Esophagus squamous epithelium (tissue), 5 donors: ENCODE data around the gene SLC25A44. TPM values are rescaled to one million over a fixed set of nuclear protein-coding genes. Genes with fewer than 3 reads are reported as not detected.

Experiments used
- DNase-seq: peaks from one replicate; lab custom pipeline; 2025; lab: John Stamatoyannopoulos, UW
- H3K27ac ChIP-seq, 4 donors: fragments of 200-600 bp; sonication (generic); one replicate each; pipeline ENCODE4 v1.5.1; 2016 to 2019; ENCODE audit warnings: mild to moderate bottlenecking in 1 of 4
- H3K27me3 ChIP-seq, 4 donors: fragments of 200-600 bp; sonication (generic); 1 replicate in 3 of 4; 2 replicates in 1 of 4; pipeline versions ENCODE4 v1.5.1 to v1.6.0; 2017 to 2021; ENCODE audit warnings: antibody characterized with exemption in 1 of 4
- H3K36me3 ChIP-seq, 3 donors: fragments of 200-600 bp; sonication (generic); one replicate each; pipeline ENCODE4 v1.5.1; 2016 to 2019
- H3K4me1 ChIP-seq, 3 donors: fragments of 200-600 bp; sonication (generic); one replicate each; pipeline ENCODE4 v1.5.1; 2017 to 2019
- H3K4me3 ChIP-seq, 4 donors: fragments of 200-600 bp; sonication (generic); 1 replicate in 3 of 4; 2 replicates in 1 of 4; pipeline ENCODE4 v1.5.1; 2016 to 2019; ENCODE audit warnings: mild to moderate bottlenecking in 2 of 4, moderate library complexity in 1 of 4
- H3K9me3 ChIP-seq, 3 donors: fragments of 200-600 bp; sonication (generic); one replicate each; pipeline ENCODE4 v1.5.1; 2016 to 2019
- CTCF ChIP-seq, 6 experiments: fragments of 450-650 bp in 4 of 6; fragments of 200-600 bp in 2 of 6; sonication (generic) in 2 of 6; IDR thresholded peaks; one replicate each; pipeline ENCODE4 v1.5.1; 2016 to 2019; ENCODE audit warnings: antibody characterized with exemption in 6 of 6, mild to moderate bottlenecking in 4 of 6, moderate library complexity in 4 of 6
- POLR2A ChIP-seq, 4 donors: fragments of 450-650 bp; IDR thresholded peaks; one replicate each; pipeline ENCODE4 v1.6.1; 2017; ENCODE audit warnings: antibody characterized with exemption in 4 of 4, mild to moderate bottlenecking in 4 of 4, moderate library complexity in 3 of 4
- WGBS, 2 donors: methylation state at CpG; one replicate each; pipeline ENCODE4 v1.1.5; 2018; 5-methylcytosine and 5-hydroxymethylcytosine counted together
- intact Hi-C: fragments of 100-400 bp; cut with DNase I; formaldehyde crosslinking; loops from one replicate; pipeline ENCODE4 v1.15.0; 2022
- total RNA-seq, 4 donors: library from RNA; depleted of rRNA; stranded (reverse); fragments of >200 nt; gene quantifications; one replicate each; pipeline ENCODE4 v1.1.0, GENCODE V29; 2016
- donor health status: DM: yes; HTN: yes; CAD: no.

The SLC25A44 gene
- 10 to 100 TPM; 10.5 to 17.7 (median 15.7) TPM for total RNA-seq

- H3K4me3 ChIP-seq: peak within 1 kb of the TSS; percentile 71 to 90 (median 84)
- 2 to 7% methylated on average over 43 to 44 of the region's 59 CpGs for WGBS, 2 donors
- H3K4me1 ChIP-seq: peaks cover 11 to 42% (median 13%) of the 10 kb centered on the region in 3 donors
Observed at GRCh38 chr1:156193488-156194299, at the start of gene SLC25A44. Gene SLC25A44 (plus strand): TSS chr1:156194104. CDS start chr1:156199848, 5,744 bp downstream.

GRCh38 chr1:156144742-156145141 lies 49.2 kb upstream of the SLC25A44 start:
- TF ChIP-seq CTCF (IDR thresholded peaks at IDR 0.05) (no peak), POLR2A (IDR thresholded peaks at IDR 0.05) (no peak)
- Histone ChIP-seq H3K36me3 (peaks cover 1 to 15% (median 6%) of the 10 kb centered on the region in 3 donors), H3K4me1 (peaks cover 20 to 63% (median 21%) of the 10 kb centered on the region in 3 donors), H3K27ac (no peak overlapping the region), H3K9me3 (no peaks in the 10 kb centered on the region), H3K27me3 (peaks cover 0 to 6% (median 0%) of the 10 kb centered on the region in 4 donors), H3K4me3 (no peak overlapping the region)
- WGBS, 2 donors: 44 to 49% methylated on average over 5 of the region's 5 CpGs
- intact Hi-C loops: no loop called here
- no peak for DNase-seq

More at GRCh38 chr1:156193488-156194299, at the start of gene SLC25A44:
- no peaks in the 10 kb centered on the region for H3K27me3 ChIP-seq
- peak within 1 kb of the TSS; percentile 80 to 89 (median 85) for H3K27ac ChIP-seq
- no peaks in the 10 kb centered on the region for H3K9me3 ChIP-seq
- H3K36me3 ChIP-seq: peaks cover 0 to 17% (median 0%) of the 10 kb centered on the region in 3 donors
- peak; percentile 79 for DNase-seq
- peak in 3 of 4 donors; percentile 29 to 50 (median 49) for TF ChIP-seq POLR2A (IDR thresholded peaks at IDR 0.05)
- peak; percentile 34 to 80 (median 71) for TF ChIP-seq CTCF (IDR thresholded peaks at IDR 0.05)
- intact Hi-C loops: no loop called here

GRCh38 chr1:156145650-156146019 lies 48.3 kb upstream of the SLC25A44 start:
- Histone ChIP-seq H3K36me3 (peaks cover 0 to 6% (median 3%) of the 10 kb centered on the region in 3 donors), H3K27ac (no peak overlapping the region), H3K4me3 (no peak overlapping the region), H3K4me1 (peaks cover 20 to 59% (median 21%) of the 10 kb centered on the region in 3 donors), H3K9me3 (no peaks in the 10 kb centered on the region), H3K27me3 (peaks cover 0 to 15% (median 0%) of the 10 kb centered on the region in 4 donors)
- intact Hi-C loops: no loop called here
- no peak for DNase-seq
- no peak for TF ChIP-seq POLR2A (IDR thresholded peaks at IDR 0.05)
- TF ChIP-seq CTCF (IDR thresholded peaks at IDR 0.05): no peak
- WGBS, 2 donors: 48 to 56% methylated on average over 2 of the region's 2 CpGs

- peak overlapping the region in 1 of 4 donors; percentile 18 for H3K4me3 ChIP-seq
- no peak for DNase-seq
- peak overlapping the region in 2 of 4 donors; percentile 11 to 28 for H3K27ac ChIP-seq
- WGBS, 2 donors: 4% methylated on average over 11 to 12 of the region's 13 CpGs
- H3K4me1 ChIP-seq: peaks cover 19 to 59% (median 19%) of the 10 kb centered on the region in 3 donors
- peaks cover 0 to 21% (median 0%) of the 10 kb centered on the region in 4 donors for H3K27me3 ChIP-seq
- H3K9me3 ChIP-seq: no peaks in the 10 kb centered on the region
- TF ChIP-seq POLR2A (IDR thresholded peaks at IDR 0.05) (no peak), CTCF (IDR thresholded peaks at IDR 0.05) (peak; percentile 72 to 86 (median 77))
- peaks cover 0 to under 1% (median 0%) of the 10 kb centered on the region in 3 donors for H3K36me3 ChIP-seq
- intact Hi-C loops: no loop called here
Observed at GRCh38 chr1:156146020-156146768, 47.7 kb upstream of the SLC25A44 start.
